ENCODE results near the gene ZFP64.

DNA sequence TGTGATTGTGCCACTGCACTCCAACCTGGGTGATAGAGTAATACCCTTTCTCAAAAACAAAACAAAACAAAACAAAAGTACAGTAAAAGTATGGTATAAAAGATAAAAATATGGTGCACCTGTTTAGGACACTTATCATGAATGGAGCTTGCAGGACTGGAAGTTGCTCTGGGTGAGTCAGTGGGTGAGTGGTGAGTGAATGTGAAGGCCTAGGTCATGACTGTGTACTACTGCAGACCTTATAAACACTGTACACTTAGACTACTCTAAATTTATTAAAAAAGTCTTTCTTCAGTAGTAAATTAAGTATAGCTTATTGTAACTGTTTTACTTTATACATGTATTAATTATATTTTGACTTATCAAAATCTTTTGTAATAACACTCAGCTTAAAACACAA, 46.0 kb downstream of the ZFP64 start:
- no peak for TF ChIP-seq CTCF (conservative IDR thresholded peaks at IDR 0.05; ENCODE audit: low read length)
- TF ChIP-seq EZH2phosphoT487 (IDR thresholded peaks at IDR 0.05; ENCODE audit: borderline replicate concordance), result no peak
